Aortic smooth muscle cell (primary cell): ENCODE data around the gene TM7SF2. TPM values are rescaled to one million over a fixed set of nuclear protein-coding genes. Genes with fewer than 3 reads are reported as not detected.

Source experiments
- total RNA-seq: library from RNA; depleted of rRNA; stranded (reverse); fragments of >200 nt; gene quantifications from 2 replicates; pipeline ENCODE4 v1.2.3, GENCODE V29; 2014

Gene TM7SF2
- 8.9 and 9.0 TPM in 2 replicates for total RNA-seq

GRCh38 chr11:65111744-65112545 is at the start of gene TM7SF2:
Gene TM7SF2 (plus strand): TSS chr11:65111872. CDS start chr11:65112016, 144 bp downstream.

DNA sequence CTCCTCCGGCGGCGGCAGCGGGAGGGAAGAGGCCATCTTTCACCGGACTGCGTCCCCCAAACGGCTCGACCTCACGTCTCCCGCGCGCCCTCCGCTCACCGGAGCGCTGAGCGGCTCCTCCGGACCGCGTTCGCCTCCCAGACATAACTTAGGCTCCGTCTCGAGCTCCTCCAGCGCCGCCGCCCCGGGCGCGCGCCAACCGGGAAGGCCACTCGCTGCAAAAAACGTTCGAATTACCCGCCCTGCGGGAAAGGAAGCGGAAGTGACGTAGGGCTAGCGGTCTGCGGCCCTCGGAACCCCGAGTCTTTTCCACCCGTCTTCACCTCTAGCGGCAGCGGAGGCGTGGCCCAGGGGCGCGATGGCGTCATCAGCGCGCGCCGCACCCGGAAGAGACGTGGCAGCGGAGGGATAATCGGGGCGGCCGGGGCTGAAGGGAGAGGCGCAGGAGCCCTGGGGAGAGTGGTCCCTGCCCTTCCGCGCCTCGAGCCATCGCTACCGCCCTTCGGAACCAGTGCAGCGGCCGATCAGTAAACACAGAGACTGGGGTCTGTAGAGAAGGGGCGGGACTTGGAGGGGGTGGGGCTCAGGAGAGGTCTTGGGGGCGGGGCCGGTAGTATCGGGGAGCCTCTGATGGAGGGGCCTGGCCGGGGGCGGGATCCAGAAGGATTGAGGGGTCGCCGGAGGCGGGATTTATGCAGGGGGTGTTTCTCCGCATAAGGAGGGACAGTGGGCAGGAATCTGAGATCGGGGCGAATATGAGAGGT is 27.7 kb upstream of the TM7SF2 start, which contains the start of the genes CDCA5 and ZFPL1:
Gene CDCA5, minus strand, starts transcription at position 207 of the 764 bp plus-strand sequence. Its CDS starts 62 bp downstream, at position 145.
Gene ZFPL1, plus strand, starts transcription at position 389 of the 764 bp plus-strand sequence. CDS start 477 bp downstream, outside the sequence.

DNA sequence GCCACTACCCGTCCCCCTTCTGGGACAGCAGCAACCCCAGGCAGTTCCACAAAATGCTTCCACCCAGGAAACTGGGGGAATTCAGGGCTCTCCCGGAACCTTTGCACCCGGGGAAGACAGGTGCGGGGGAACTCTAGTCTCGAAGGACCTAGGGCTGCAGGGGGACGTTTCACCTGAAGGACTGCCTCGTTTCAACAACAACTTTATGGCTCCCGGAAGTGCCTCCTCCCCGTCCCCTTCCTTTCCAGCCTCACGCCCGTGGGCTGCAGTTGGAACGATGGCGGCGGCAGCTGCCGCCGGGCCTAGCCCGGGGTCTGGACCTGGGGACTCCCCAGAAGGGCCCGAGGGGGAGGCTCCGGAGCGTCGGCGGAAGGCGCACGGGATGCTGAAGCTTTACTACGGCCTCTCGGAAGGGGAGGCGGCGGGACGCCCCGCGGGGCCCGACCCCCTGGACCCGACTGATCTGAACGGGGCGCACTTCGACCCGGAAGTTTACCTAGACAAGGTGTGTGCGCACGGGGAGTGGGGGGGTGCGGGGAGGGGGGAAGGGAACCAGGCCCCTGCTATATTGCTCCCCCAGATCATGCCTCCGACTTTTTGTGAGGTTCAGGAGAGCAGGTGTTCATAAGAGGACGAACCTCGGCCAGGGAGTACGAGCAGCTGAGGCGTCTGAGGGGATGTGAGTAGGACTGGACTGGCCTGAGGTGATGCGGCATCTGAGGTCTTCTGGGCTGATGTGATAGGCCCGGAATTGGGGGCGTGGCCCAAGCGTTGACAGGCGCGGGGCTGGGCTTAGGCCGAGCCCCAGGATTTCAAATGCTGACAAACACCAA is 15.5 kb upstream of the TM7SF2 start, which contains the start of gene VPS51:
Gene VPS51, plus strand, starts transcription at position 241 of the 833 bp plus-strand sequence. Its CDS starts 37 bp downstream, at position 278.

DNA sequence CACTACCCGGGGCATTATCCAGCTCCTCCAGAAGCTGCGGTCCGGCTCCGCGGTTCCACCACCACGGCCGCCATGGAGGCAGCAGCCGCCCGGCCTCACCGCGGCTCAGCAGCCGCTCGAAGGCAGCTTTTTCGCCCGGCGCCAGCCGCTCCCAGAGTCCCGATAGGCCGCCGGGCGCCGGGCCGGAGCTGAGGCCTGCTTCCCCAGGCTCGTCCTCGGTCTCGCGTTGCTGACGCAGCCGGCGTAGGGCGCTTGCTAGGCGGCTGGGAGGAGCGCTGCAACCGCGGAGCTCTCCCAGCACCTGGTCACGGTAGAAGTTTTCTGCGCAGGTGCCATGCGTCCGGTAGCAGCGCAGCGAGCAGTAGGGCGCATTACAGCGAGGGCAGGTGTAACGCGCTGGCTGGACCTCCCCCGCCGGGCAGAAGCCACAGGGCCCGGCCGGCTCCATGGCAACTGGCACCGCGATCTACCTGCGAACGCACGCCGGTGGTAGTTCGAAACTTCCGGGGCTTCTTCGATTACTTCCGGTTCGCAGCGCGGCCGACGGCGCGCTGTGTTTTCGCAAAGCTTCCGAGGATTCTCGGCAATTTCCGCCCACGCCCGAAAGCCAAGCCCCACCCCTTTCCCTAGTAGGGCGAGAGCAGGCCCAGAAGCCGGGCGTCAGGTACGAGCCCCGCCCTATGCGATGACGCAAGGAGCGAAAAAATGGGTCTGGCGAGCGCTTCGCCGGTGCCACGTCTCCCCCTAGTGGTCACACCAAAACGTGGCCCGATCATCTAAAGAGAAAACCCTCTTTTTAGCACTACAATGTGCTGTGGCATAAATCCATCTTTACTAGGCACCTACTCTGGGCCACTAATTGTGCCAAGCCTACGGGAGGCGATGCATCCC is 5.8 kb downstream of the TM7SF2 start, which contains the start of gene ZNHIT2:
Gene ZNHIT2, minus strand, starts transcription at position 496 of the 891 bp plus-strand sequence. Its CDS starts 48 bp downstream, at position 448.

GRCh38 chr11:65121865-65122696 is 10.4 kb downstream of the TM7SF2 start, which contains the start of the genes FAU and MRPL49:
Gene FAU (minus strand): TSS chr11:65122134. CDS start chr11:65121813, 321 bp downstream.
Gene MRPL49 (plus strand): TSS chr11:65122321. CDS start chr11:65122347, 26 bp downstream.

GRCh38 chr11:65134240-65134951 is 22.7 kb downstream of the TM7SF2 start, which contains the start of gene SYVN1:
Gene SYVN1 (minus strand): TSS chr11:65134519. CDS start chr11:65133601, 918 bp downstream.

Other genes with a start within 250 kb of the TM7SF2 start
- 104 and 110 TPM in 2 replicates for gene EHD1, start 233.3 kb upstream of the TM7SF2 start, total RNA-seq
- 7.8 and 8.1 TPM in 2 replicates for gene ATG2A, start 194.7 kb upstream of the TM7SF2 start, total RNA-seq
- 10.3 and 11.6 TPM in 2 replicates for gene PPP2R5B, start 187.2 kb upstream of the TM7SF2 start, total RNA-seq
- gene GPHA2, start 176.0 kb upstream of the TM7SF2 start, total RNA-seq = not detected in 2 replicates
- gene MAJIN, start 139.8 kb upstream of the TM7SF2 start, total RNA-seq = not detected in 2 replicates
- 0.26 and 0.81 TPM in 2 replicates for gene BATF2, start 114.9 kb upstream of the TM7SF2 start, total RNA-seq
- 95.3 and 110 TPM in 2 replicates for gene ARL2, start 97.7 kb upstream of the TM7SF2 start, total RNA-seq
- gene SNX15, start 84.4 kb upstream of the TM7SF2 start, total RNA-seq = 10.6 and 11.9 TPM in 2 replicates
- 6.2 and 9.0 TPM in 2 replicates for gene SAC3D1, start 70.7 kb upstream of the TM7SF2 start, total RNA-seq
- 23.3 and 27.0 TPM in 2 replicates for gene NAALADL1, start 53.3 kb upstream of the TM7SF2 start, total RNA-seq
- 4.2 and 7.8 TPM in 2 replicates for gene CDCA5, start 27.8 kb upstream of the TM7SF2 start, total RNA-seq
- 32.7 and 35.9 TPM in 2 replicates for gene ZFPL1, start 27.6 kb upstream of the TM7SF2 start, total RNA-seq
- 175 and 203 TPM in 2 replicates for gene VPS51, start 15.7 kb upstream of the TM7SF2 start, total RNA-seq
- 6.0 and 6.1 TPM in 2 replicates for gene ZNHIT2, start 5.8 kb downstream of the TM7SF2 start, total RNA-seq
- gene FAU, start 10.3 kb downstream of the TM7SF2 start, total RNA-seq = 379 and 456 TPM in 2 replicates
- 28.3 and 34.2 TPM in 2 replicates for gene MRPL49, start 10.4 kb downstream of the TM7SF2 start, total RNA-seq
- gene SYVN1, start 22.6 kb downstream of the TM7SF2 start, total RNA-seq = 16.8 and 20.1 TPM in 2 replicates
- not detected in 2 replicates for gene SPDYC, start 58.4 kb downstream of the TM7SF2 start, total RNA-seq
- gene CAPN1, start 70.1 kb downstream of the TM7SF2 start, total RNA-seq = 88.9 and 117 TPM in 2 replicates
- 3.9 and 7.0 TPM in 2 replicates for gene POLA2, start 150.1 kb downstream of the TM7SF2 start, total RNA-seq
- 7.3 and 12.8 TPM in 2 replicates for gene CDC42EP2, start 203.0 kb downstream of the TM7SF2 start, total RNA-seq
- gene DPF2, start 222.0 kb downstream of the TM7SF2 start, total RNA-seq = 25.8 and 33.8 TPM in 2 replicates
- 0.13 TPM in 1 of 2 replicates, not detected in the other for gene TIGD3, start 242.9 kb downstream of the TM7SF2 start, total RNA-seq